Breast epithelium (tissue), 3 donors: Measurements from ENCODE around the gene TRPC3.

Experiments used
- POLR2AphosphoS5 ChIP-seq, 3 donors: sonication (generic); formaldehyde crosslinking; IDR thresholded peaks; one replicate each; pipeline ENCODE4 v1.6.1; 2017; ENCODE audit warnings: antibody characterized with exemption in 3 of 3
- TF ChIP-seq, protein P1 (sequence below), 3 donors: fragments of 450-650 bp; IDR thresholded peaks; one replicate each; pipeline ENCODE4 v1.5.1; 2016 to 2017; ENCODE audit warnings: antibody characterized with exemption in 3 of 3, mild to moderate bottlenecking in 3 of 3, moderate library complexity in 3 of 3

- TF ChIP-seq, protein P1, sequence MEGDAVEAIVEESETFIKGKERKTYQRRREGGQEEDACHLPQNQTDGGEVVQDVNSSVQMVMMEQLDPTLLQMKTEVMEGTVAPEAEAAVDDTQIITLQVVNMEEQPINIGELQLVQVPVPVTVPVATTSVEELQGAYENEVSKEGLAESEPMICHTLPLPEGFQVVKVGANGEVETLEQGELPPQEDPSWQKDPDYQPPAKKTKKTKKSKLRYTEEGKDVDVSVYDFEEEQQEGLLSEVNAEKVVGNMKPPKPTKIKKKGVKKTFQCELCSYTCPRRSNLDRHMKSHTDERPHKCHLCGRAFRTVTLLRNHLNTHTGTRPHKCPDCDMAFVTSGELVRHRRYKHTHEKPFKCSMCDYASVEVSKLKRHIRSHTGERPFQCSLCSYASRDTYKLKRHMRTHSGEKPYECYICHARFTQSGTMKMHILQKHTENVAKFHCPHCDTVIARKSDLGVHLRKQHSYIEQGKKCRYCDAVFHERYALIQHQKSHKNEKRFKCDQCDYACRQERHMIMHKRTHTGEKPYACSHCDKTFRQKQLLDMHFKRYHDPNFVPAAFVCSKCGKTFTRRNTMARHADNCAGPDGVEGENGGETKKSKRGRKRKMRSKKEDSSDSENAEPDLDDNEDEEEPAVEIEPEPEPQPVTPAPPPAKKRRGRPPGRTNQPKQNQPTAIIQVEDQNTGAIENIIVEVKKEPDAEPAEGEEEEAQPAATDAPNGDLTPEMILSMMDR (IDR thresholded peaks at IDR 0.05) = no peak
- TF ChIP-seq POLR2AphosphoS5 (IDR thresholded peaks at IDR 0.05) = no peak
Observed at GRCh38 chr4:121936101-121936500, 15.8 kb downstream of the TRPC3 start.
